Natural killer cell (primary cell): Measurements from ENCODE around the gene LRG1. TPM values are rescaled to one million over a fixed set of nuclear protein-coding genes. Genes with fewer than 3 reads are reported as not detected.

Experiments
- ATAC-seq, 3 donors: fragments of 150-1000 bp in 2 of 3; fragments of 200-7000 bp in 1 of 3; cut with Tn5 transposase; 1 replicate in 1 of 3; 2 replicates in 2 of 3; pipeline ENCODE4 v1.10.0; 2021; ENCODE audit warnings: mild to moderate bottlenecking in 2 of 3, moderate library complexity in 2 of 3
- DNase-seq, 2 donors: peaks; one replicate each; pipeline versions ENCODE4 v3.0.0 to v3.0.0-alpha.2; 2013 to 2021; ENCODE audit warnings: mixed read lengths in 1 of 2
- H3K27ac ChIP-seq: one replicate; pipeline ENCODE4 v1.5.1; 2013; ENCODE audit warnings: mild to moderate bottlenecking, low read length
- H3K27me3 ChIP-seq: one replicate; pipeline ENCODE4 v1.6.1; 2013; ENCODE audit warnings: low read length; ENCODE audit not compliant: control insufficient read depth, insufficient read depth
- H3K36me3 ChIP-seq: one replicate; pipeline ENCODE4 v1.6.1; 2013; ENCODE audit warnings: low read length; ENCODE audit not compliant: control insufficient read depth, insufficient read depth
- H3K4me1 ChIP-seq: one replicate; pipeline ENCODE4 v1.6.1; 2013; ENCODE audit warnings: low read length; ENCODE audit not compliant: control insufficient read depth, insufficient read depth
- H3K4me3 ChIP-seq: one replicate; pipeline ENCODE4 v1.5.1; 2013; ENCODE audit warnings: low read length
- H3K9me3 ChIP-seq: one replicate; pipeline ENCODE4 v1.6.1; 2013; ENCODE audit warnings: low read length; ENCODE audit not compliant: control insufficient read depth, insufficient read depth
- H3K27ac Mint-ChIP-seq, 2 donors: one replicate each; pipeline ENCODE4 v1.8.0; 2022; ENCODE audit warnings: mild to moderate bottlenecking in 2 of 2, mixed read lengths in 2 of 2, moderate library complexity in 1 of 2
- H3K27me3 Mint-ChIP-seq, 2 donors: one replicate each; pipeline ENCODE4 v1.8.0; 2022; ENCODE audit warnings: low read depth in 2 of 2, mixed read lengths in 2 of 2
- H3K36me3 Mint-ChIP-seq: one replicate; pipeline ENCODE4 v1.8.0; 2022; ENCODE audit warnings: mixed read lengths
- H3K4me1 Mint-ChIP-seq, 2 donors: one replicate each; pipeline ENCODE4 v1.8.0; 2022; ENCODE audit warnings: mixed read lengths in 2 of 2
- H3K4me3 Mint-ChIP-seq: one replicate; pipeline ENCODE4 v1.8.0; 2022; ENCODE audit warnings: mild to moderate bottlenecking, moderate library complexity, mixed read lengths
- H3K9me3 Mint-ChIP-seq, 2 donors: one replicate each; pipeline ENCODE4 v1.8.0; 2022; ENCODE audit warnings: mixed read lengths in 2 of 2
- WGBS: methylation state at CpG from one replicate; pipeline ENCODE4 v1.1.7; 2013; ENCODE audit warnings: missing lambda C conversion rate; ENCODE audit not compliant: insufficient coverage; 5-methylcytosine and 5-hydroxymethylcytosine counted together
- intact Hi-C: fragments of 100-400 bp; cut with micrococcal nuclease; formaldehyde crosslinking; loops from one replicate; pipeline ENCODE4 v1.14.2; 2022
- total RNA-seq, 4 donors: library from RNA; stranded (reverse); fragments of 120-200 nt in 1 of 4; gene quantifications; one replicate each; pipeline versions ENCODE4 v1.2.3 to v1.2.4, GENCODE V29; 2013 to 2022
- TF ChIP-seq, protein P1 (sequence below): fragments of 200-600 bp; IDR thresholded peaks from one replicate; pipeline ENCODE4 v1.8.0; 2022; ENCODE audit warnings: antibody characterized with exemption

The LRG1 gene
- total RNA-seq, 3 donors from 2014 or later (not counting 1 experiment from before 2014, with no cell fraction given) = 1.8 TPM; not detected in 2

DNA sequence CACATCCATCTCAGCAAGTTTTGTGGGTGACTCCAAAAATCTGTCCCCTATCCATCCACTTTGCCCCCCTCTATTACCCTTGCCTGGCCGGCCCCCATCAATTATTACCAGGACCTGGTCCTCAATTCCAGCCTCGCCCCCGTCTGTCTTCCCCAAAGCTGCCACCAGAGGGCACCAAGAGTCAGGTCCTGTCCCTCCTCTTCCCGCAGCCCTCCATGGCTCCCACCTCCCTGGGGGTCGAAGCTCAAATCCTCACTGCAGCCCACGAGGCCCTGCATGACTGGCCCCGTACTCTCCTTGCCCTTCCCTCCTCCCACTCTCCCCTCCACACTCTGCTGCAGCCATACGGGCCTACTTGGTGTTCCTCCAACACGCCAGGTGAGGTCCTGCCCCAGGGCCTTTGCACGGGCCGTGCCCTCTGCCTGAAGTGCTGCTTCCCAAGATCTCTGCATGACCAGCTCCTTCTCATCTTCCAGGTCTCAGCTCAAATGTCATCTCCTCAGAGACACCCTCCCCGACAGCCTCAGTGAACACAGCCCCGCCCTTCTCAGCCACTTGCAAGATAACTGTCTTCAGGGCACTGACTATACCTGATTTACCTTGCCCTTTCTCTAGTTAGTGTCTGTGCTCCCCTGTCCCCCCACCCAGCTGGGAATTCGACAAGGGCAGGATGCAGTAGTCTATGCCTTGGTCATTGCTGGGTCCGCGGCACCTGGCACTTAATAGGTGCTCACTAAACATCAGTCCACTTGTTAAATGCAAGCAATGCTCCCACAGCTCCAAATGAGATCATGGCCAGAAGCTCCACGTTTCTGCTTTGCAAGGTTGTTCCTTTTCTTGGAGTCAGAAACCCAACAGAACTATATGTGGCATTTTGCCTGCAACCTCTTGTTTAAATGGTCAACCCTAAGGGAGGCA, 36.4 kb upstream of the LRG1 start:
- 59% methylated on average over 17 of the region's 17 CpGs for WGBS

DNA sequence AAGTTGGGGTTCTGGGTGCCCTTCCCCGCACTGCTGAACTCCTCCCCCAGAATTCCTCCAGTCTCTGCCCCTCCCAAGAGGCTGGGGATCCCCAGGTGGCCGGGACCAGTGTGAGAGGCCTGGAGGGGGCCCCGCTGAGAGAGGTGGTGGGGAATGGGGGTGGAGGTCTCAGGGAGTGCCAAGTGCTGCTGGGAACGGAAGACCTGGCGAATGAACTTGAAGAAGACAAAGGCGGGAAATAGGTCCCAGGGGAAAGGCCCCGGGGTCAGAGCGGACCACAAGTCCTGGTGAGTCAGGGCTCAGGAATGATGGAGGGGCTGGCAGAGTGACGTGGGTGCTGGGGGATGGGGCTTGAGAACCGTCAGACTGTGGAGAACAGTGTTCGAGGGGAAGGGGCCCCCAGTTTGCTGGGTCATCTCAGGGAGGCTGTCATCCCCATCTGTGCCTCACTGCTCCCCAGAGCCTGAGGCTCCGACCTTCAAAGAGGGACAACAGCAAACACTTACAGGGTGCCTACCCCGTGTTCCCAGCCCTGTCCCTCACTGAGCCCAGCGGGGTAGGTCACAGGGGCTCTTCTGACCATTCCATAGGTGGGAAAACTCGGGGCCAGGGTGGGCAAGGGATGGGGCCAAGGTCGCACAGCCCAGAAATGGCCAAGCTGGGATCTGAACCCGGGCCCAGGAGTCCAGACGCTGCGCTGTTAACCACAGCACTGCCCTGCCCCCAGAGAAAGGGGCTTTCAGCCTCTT, 35.6 kb upstream of the LRG1 start:
- Histone ChIP-seq H3K4me1 (no peaks in the 10 kb centered on the region), H3K27ac (no peak overlapping the region), H3K27me3 (peaks cover 14% of the 10 kb centered on the region), H3K4me3 (no peak overlapping the region), H3K36me3 (no peaks in the 10 kb centered on the region), H3K9me3 (no peaks in the 10 kb centered on the region)
- ATAC-seq (peak in 1 of 3 donors; percentile 15), DNase-seq (no peak)
- TF ChIP-seq, protein P1, sequence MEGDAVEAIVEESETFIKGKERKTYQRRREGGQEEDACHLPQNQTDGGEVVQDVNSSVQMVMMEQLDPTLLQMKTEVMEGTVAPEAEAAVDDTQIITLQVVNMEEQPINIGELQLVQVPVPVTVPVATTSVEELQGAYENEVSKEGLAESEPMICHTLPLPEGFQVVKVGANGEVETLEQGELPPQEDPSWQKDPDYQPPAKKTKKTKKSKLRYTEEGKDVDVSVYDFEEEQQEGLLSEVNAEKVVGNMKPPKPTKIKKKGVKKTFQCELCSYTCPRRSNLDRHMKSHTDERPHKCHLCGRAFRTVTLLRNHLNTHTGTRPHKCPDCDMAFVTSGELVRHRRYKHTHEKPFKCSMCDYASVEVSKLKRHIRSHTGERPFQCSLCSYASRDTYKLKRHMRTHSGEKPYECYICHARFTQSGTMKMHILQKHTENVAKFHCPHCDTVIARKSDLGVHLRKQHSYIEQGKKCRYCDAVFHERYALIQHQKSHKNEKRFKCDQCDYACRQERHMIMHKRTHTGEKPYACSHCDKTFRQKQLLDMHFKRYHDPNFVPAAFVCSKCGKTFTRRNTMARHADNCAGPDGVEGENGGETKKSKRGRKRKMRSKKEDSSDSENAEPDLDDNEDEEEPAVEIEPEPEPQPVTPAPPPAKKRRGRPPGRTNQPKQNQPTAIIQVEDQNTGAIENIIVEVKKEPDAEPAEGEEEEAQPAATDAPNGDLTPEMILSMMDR = no peak
- 30% methylated on average over 18 of the region's 19 CpGs for WGBS
- H3K9me3 Mint-ChIP-seq = no peaks in the 10 kb centered on the region
- H3K4me3 Mint-ChIP-seq = no peak overlapping the region
- no peaks in the 10 kb centered on the region for H3K36me3 Mint-ChIP-seq
- peaks cover 0 to 3% of the 10 kb centered on the region in 2 donors for H3K4me1 Mint-ChIP-seq
- intact Hi-C loops = loop anchor here (1.0 to 10.0 kb wide), 2 partner anchors 61 to 229 kb away; no protein-coding TSS in a partner anchor
- no peak overlapping the region for H3K27ac Mint-ChIP-seq
- peaks cover 21 to 32% of the 10 kb centered on the region in 2 donors for H3K27me3 Mint-ChIP-seq

More for the DNA sequence above, 36.4 kb upstream of the LRG1 start:
- no peaks in the 10 kb centered on the region for H3K9me3 Mint-ChIP-seq
- Histone ChIP-seq H3K27ac (no peak overlapping the region), H3K4me3 (no peak overlapping the region), H3K27me3 (peaks cover 14% of the 10 kb centered on the region), H3K36me3 (no peaks in the 10 kb centered on the region), H3K9me3 (no peaks in the 10 kb centered on the region), H3K4me1 (peaks cover 4% of the 10 kb centered on the region)
- no peak overlapping the region for H3K27ac Mint-ChIP-seq
- ATAC-seq (peak; percentile 62 to 76 (median 71)), DNase-seq (peak; percentile 62 to 77)
- TF ChIP-seq, protein P1 = peak; percentile 67
- intact Hi-C loops = loop anchor here (1.0 to 10.0 kb wide), 2 partner anchors 60 to 229 kb away; no protein-coding TSS in a partner anchor
- H3K36me3 Mint-ChIP-seq = no peaks in the 10 kb centered on the region
- peaks cover 0 to 3% of the 10 kb centered on the region in 2 donors for H3K4me1 Mint-ChIP-seq
- H3K27me3 Mint-ChIP-seq = peaks cover 21 to 32% of the 10 kb centered on the region in 2 donors
- H3K4me3 Mint-ChIP-seq = no peak overlapping the region

DNA sequence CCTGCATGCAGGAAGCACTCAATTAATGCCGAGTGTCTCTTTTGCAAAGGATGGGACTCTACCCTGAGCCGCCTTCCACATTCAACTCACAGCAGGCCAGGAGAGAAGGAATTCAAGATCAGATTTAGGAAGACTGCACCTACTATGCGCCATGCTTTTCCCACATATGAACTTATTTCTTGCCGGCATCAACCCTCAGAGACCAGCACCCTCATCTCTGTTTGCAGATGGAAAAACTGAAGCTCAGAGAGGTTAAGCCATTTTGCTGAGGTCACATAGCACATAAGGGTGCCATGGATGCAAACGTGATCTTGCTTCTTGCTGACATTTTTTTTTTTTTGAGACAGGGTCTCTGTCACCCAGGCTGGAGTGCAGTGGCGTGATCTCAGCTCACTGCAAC, 33.8 kb upstream of the LRG1 start:
- no peaks in the 10 kb centered on the region for H3K36me3 Mint-ChIP-seq
- intact Hi-C loops = loop anchor here (10.0 kb wide), 1 partner anchor 231 kb away; no protein-coding TSS in a partner anchor
- H3K4me1 Mint-ChIP-seq = peaks cover 0 to 3% of the 10 kb centered on the region in 2 donors
- no peak for ATAC-seq
- H3K36me3 ChIP-seq = no peaks in the 10 kb centered on the region
- peaks cover 4% of the 10 kb centered on the region for H3K27me3 ChIP-seq
- no peaks in the 10 kb centered on the region for H3K9me3 ChIP-seq
- no peaks in the 10 kb centered on the region for H3K4me1 ChIP-seq
- H3K9me3 Mint-ChIP-seq = no peaks in the 10 kb centered on the region
- H3K4me3 ChIP-seq = no peak overlapping the region
- H3K27me3 Mint-ChIP-seq = peaks cover 14 to 19% of the 10 kb centered on the region in 2 donors
- 85% methylated on average over 6 of the region's 6 CpGs for WGBS
- DNase-seq = no peak
- H3K27ac Mint-ChIP-seq = no peak overlapping the region
- no peak overlapping the region for H3K27ac ChIP-seq
- TF ChIP-seq, protein P1 = no peak
- no peak overlapping the region for H3K4me3 Mint-ChIP-seq
